Measurements from ENCODE around the gene PROSER2.

The PROSER2 gene

DNA sequence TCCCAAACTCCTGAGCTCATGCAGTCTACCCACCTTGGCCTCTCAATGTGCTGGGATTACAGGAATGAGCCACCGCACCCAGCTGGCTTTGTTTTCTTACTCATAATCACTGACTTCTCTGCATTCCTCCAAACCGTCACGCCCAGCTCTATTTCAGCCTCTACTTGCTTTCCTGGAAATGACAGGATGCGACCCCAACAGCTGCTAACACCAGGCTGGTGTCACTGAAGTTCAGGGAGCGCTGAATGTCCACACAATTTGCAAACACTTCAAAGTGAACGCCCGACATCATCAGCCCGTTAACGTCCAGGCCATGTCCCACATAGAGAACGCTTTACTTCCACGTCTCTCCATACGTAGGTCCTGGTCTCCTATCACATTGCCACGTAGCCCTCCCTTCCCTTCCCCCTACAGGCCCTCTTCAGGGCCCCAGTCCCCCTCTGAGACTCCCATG is 12.8 kb upstream of the PROSER2 start:
- no peak overlapping the region for H3K27ac ChIP-seq (ENCODE audit: low read depth, low read length)
- H3K27me3 ChIP-seq (ENCODE audit: control insufficient read depth, insufficient read depth, low read length) = no peaks in the 10 kb centered on the region
- no peak overlapping the region for H3K9ac ChIP-seq (ENCODE audit: low read length)
- H3K4me1 ChIP-seq (ENCODE audit: control insufficient read depth, insufficient read depth, low read length) = no peaks in the 10 kb centered on the region
- H3K4me3 ChIP-seq (ENCODE audit: low read length) = no peak overlapping the region
- no peaks in the 10 kb centered on the region for H3K36me3 ChIP-seq (ENCODE audit: control insufficient read depth, insufficient read depth, low read length)

DNA sequence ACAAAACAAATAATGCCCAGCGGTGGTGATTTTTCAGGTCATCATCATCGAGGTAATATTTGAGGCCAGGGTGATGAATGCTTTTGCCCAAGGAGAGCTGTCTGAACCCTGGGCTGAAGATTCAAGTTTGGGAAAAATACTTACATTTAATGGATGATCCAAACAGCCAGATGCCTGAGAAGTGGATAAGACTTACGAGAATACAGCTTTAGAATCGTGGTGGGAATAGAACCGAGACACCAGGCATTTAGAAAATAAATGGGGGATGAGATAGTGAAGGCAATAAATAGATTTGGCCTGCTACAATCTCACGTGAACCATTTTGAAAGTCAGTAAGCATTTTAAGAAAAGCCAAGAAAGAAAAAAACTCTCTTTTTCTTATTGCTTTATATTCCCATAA is 12.2 kb upstream of the PROSER2 start:
- H3K36me3 ChIP-seq (ENCODE audit: control insufficient read depth, insufficient read depth, low read length) = no peaks in the 10 kb centered on the region
- no peak overlapping the region for H3K4me3 ChIP-seq (ENCODE audit: low read length)
- no peaks in the 10 kb centered on the region for H3K4me1 ChIP-seq (ENCODE audit: control insufficient read depth, insufficient read depth, low read length)
- H3K27ac ChIP-seq (ENCODE audit: low read depth, low read length) = no peak overlapping the region
- no peaks in the 10 kb centered on the region for H3K27me3 ChIP-seq (ENCODE audit: control insufficient read depth, insufficient read depth, low read length)
- no peak overlapping the region for H3K9ac ChIP-seq (ENCODE audit: low read length)

DNA sequence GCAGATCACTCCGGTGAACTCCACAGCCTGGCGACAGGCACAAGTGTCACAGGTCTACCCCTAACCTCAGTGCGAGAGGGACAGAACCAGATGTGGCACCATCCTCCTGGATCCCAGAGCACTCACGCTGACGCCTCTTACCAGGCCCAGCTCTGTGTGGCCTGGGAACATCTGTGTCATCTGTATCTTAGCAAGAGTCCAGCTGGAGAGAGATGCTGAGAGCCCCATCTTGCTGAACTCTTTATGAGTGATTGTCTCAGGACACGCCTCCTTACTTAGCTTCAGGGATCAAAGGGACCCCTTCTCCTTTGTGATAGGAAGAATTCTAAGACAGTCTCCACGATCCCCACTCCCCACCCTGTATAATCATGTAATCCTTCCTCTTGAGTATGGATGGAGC is 10.0 kb upstream of the PROSER2 start:
- H3K36me3 ChIP-seq (ENCODE audit: control insufficient read depth, insufficient read depth, low read length) = no peaks in the 10 kb centered on the region
- H3K4me1 ChIP-seq (ENCODE audit: control insufficient read depth, insufficient read depth, low read length) = no peaks in the 10 kb centered on the region
- no peak overlapping the region for H3K9ac ChIP-seq (ENCODE audit: low read length)
- H3K27me3 ChIP-seq (ENCODE audit: control insufficient read depth, insufficient read depth, low read length) = no peaks in the 10 kb centered on the region
- no peak overlapping the region for H3K4me3 ChIP-seq (ENCODE audit: low read length)
- H3K27ac ChIP-seq (ENCODE audit: low read depth, low read length) = no peak overlapping the region

DNA sequence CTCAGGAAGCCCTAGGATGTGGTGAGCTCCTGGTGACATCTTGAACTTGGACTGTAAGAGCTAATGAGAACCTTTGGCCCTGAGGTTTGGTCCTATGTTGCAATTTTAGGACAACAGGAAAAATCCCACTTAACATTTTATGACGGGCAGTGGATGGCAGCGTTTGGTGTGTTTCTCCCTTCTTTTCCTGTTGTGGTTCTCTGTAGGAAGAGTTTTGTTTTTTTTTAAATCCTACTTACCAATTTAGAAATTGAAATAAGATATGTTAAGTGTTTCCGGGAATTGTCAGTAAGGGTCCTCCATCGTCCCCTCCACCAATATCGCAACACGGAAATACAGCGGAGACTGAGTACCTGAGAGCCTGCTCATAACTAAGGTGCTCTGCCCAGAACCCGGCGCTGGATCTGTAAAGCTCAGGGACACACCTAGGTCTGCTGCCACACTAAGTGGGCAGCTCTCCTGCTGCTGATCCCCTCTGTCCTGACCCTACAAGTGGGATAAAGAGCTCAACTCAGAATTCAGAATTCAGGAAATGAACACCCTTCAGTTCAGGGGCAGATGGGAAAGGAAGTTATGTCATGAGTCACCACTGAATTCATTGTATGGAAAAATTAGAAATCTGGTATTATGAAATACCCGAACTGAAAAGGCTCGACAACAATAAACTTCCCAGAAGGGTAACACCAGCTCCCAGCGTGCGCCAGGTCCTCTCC is 9.1 kb upstream of the PROSER2 start:
- Histone ChIP-seq H3K36me3 (ENCODE audit: control insufficient read depth, insufficient read depth, low read length) (no peaks in the 10 kb centered on the region), H3K9ac (ENCODE audit: low read length) (no peak overlapping the region), H3K4me1 (ENCODE audit: control insufficient read depth, insufficient read depth, low read length) (no peaks in the 10 kb centered on the region), H3K27me3 (ENCODE audit: control insufficient read depth, insufficient read depth, low read length) (no peaks in the 10 kb centered on the region), H3K4me3 (ENCODE audit: low read length) (no peak overlapping the region), H3K27ac (ENCODE audit: low read depth, low read length) (no peak overlapping the region)

DNA sequence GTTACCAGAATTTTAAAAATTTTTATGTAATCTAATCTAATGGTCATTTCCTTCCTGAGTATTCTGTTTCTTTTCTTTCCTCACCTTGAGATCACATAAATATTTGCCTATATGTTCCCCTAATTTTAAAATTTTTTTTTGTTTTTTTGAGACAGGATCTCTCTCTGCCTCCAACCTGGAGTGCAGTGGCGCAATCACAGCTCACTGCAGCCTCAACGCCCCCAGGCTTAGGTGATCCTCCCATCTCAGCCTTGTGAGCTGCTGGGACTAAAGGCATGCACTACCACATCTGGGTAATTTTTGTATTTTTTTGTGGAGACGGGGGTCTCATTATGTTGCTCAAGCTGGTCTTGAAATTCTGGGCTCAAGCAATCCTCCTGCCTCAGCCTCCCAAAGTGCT is 4.1 kb upstream of the PROSER2 start:
- no peaks in the 10 kb centered on the region for H3K36me3 ChIP-seq (ENCODE audit: control insufficient read depth, insufficient read depth, low read length)
- H3K27me3 ChIP-seq (ENCODE audit: control insufficient read depth, insufficient read depth, low read length) = no peaks in the 10 kb centered on the region

DNA sequence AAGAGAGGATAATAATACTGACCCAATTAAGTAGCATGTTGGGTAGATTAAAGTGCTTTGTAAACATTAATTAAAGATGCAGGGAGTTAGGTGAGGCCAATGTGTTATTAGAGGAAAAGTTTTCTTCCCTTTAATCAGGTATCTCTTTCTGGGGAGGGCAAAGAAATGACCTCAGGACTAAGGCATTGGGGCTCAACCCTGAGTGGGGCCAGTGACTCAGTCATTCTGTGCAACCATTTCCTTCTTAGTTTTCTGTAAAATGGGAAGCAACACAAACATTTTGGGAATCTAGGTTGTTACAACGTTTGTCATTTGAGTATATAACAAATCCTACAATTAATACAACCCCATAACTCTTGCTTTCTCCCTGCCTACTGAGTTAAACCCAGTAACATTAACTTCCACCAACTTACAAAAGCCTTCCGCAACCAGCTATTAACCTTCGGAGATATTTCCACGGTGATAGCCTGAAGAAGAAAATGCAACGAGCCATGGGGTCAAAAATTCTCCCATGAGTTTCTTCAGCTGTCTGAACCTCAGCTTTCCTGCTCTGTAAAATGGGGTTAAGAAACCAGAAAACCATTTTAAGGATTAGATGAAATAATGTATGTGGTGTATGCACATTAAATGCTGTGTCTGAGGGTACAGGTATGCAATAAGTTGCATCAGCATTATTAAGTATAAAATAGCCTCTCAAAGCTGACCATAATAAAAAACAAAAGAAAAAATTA is 965 bp upstream of the PROSER2 start:
- H3K36me3 ChIP-seq (ENCODE audit: control insufficient read depth, insufficient read depth, low read length) = no peaks in the 10 kb centered on the region
- no peaks in the 10 kb centered on the region for H3K4me1 ChIP-seq (ENCODE audit: control insufficient read depth, insufficient read depth, low read length)
- H3K9ac ChIP-seq (ENCODE audit: low read length) = no peak overlapping the region
- no peak overlapping the region for H3K27ac ChIP-seq (ENCODE audit: low read depth, low read length)
- no peak overlapping the region for H3K4me3 ChIP-seq (ENCODE audit: low read length)
- H3K27me3 ChIP-seq (ENCODE audit: control insufficient read depth, insufficient read depth, low read length) = no peaks in the 10 kb centered on the region

More for the DNA sequence above, 4.1 kb upstream of the PROSER2 start:
- Histone ChIP-seq H3K27ac (ENCODE audit: low read depth, low read length) (no peak overlapping the region), H3K4me1 (ENCODE audit: control insufficient read depth, insufficient read depth, low read length) (no peaks in the 10 kb centered on the region), H3K4me3 (ENCODE audit: low read length) (no peak overlapping the region), H3K9ac (ENCODE audit: low read length) (no peak overlapping the region)

DNA sequence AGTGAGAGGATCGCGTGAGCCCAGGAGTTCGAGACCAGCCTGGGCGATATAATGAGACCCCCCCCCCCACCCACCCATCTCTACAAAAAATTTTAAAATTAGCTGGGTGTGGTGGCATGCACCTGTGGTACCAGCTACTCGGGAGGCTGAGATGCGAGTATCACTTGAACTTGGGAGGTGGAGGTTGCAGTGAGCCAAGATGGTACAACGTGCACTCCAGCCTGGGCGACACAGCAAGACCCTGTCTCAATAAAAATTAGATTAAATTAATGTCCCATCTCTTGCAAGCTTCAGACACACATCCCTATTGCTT is 391 bp upstream of the PROSER2 start:
- no peaks in the 10 kb centered on the region for H3K36me3 ChIP-seq (ENCODE audit: control insufficient read depth, insufficient read depth, low read length)
- H3K27ac ChIP-seq (ENCODE audit: low read depth, low read length) = no peak overlapping the region
- no peaks in the 10 kb centered on the region for H3K4me1 ChIP-seq (ENCODE audit: control insufficient read depth, insufficient read depth, low read length)
- no peak overlapping the region for H3K9ac ChIP-seq (ENCODE audit: low read length)
- peak overlapping the region; percentile 51 for H3K4me3 ChIP-seq (ENCODE audit: low read length)
- no peaks in the 10 kb centered on the region for H3K27me3 ChIP-seq (ENCODE audit: control insufficient read depth, insufficient read depth, low read length)

DNA sequence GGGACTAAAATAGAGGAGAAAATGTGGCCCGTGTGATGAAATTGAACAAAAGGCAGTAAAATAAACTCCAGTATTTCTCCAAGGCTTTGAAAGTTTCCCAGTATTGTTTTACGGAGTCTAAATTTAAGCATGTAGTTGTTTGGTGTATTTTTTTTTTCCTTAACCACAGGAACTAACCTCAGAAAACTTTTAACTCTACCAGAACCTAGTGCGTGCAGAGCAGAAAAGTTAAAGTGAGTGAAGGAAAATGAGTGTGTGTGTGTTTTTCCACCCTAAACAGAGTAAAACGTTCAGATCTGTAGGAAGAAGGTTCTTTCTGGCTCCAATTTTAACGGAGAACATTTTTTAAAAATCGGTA is 812 bp downstream of the PROSER2 start:
- no peak overlapping the region for H3K27ac ChIP-seq (ENCODE audit: low read depth, low read length)
- H3K4me3 ChIP-seq (ENCODE audit: low read length) = peak overlapping the region; percentile 51
- H3K27me3 ChIP-seq (ENCODE audit: control insufficient read depth, insufficient read depth, low read length) = no peaks in the 10 kb centered on the region

DNA sequence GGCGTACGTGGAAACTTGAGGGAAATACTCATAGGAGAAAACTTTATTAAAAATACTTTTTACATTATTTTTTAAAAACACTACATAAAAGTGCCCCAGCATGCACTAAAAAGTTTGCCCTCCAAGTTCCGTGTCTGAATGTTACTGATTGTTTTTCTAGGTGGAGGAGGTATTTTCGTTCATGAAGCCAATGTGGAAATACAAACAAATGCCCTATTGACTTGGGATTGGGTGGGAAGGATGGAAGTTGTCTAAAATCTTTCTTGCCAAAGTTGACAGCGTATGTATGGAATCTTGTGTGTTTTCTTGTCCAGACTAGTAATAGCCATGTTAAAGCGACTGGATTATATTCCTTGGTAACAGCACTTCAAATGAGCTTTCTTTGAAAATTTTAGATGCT is 1.2 kb downstream of the PROSER2 start:
- Histone ChIP-seq H3K4me3 (ENCODE audit: low read length) (no peak overlapping the region), H3K36me3 (ENCODE audit: control insufficient read depth, insufficient read depth, low read length) (no peaks in the 10 kb centered on the region), H3K9ac (ENCODE audit: low read length) (no peak overlapping the region), H3K27ac (ENCODE audit: low read depth, low read length) (no peak overlapping the region), H3K4me1 (ENCODE audit: control insufficient read depth, insufficient read depth, low read length) (no peaks in the 10 kb centered on the region), H3K27me3 (ENCODE audit: control insufficient read depth, insufficient read depth, low read length) (no peaks in the 10 kb centered on the region)

More for the DNA sequence above, 812 bp downstream of the PROSER2 start:
- Histone ChIP-seq H3K9ac (ENCODE audit: low read length) (no peak overlapping the region), H3K36me3 (ENCODE audit: control insufficient read depth, insufficient read depth, low read length) (no peaks in the 10 kb centered on the region), H3K4me1 (ENCODE audit: control insufficient read depth, insufficient read depth, low read length) (no peaks in the 10 kb centered on the region)

DNA sequence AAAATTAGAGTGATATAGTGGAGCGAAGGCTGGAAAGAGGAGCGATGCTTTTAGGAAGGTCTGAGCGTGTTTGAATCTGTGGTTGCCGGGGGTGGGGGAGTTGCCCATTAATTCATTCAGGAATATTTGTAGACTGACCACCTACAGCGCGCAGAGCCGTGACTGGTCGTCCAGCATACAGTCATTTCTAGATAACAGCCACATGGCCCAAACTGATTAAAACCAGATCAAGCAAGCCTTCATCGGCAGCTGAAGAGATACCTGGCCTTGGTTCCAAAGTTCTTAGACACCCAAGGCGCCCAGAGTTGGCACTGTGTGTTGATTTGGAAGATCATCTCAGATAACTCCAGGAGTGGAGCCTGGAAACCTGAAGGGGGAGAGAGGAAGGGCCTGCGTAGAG is 1.7 kb downstream of the PROSER2 start:
- no peaks in the 10 kb centered on the region for H3K36me3 ChIP-seq (ENCODE audit: control insufficient read depth, insufficient read depth, low read length)
- no peak overlapping the region for H3K4me3 ChIP-seq (ENCODE audit: low read length)
- no peaks in the 10 kb centered on the region for H3K27me3 ChIP-seq (ENCODE audit: control insufficient read depth, insufficient read depth, low read length)
- H3K4me1 ChIP-seq (ENCODE audit: control insufficient read depth, insufficient read depth, low read length) = no peaks in the 10 kb centered on the region
- no peak overlapping the region for H3K27ac ChIP-seq (ENCODE audit: low read depth, low read length)
- H3K9ac ChIP-seq (ENCODE audit: low read length) = no peak overlapping the region

DNA sequence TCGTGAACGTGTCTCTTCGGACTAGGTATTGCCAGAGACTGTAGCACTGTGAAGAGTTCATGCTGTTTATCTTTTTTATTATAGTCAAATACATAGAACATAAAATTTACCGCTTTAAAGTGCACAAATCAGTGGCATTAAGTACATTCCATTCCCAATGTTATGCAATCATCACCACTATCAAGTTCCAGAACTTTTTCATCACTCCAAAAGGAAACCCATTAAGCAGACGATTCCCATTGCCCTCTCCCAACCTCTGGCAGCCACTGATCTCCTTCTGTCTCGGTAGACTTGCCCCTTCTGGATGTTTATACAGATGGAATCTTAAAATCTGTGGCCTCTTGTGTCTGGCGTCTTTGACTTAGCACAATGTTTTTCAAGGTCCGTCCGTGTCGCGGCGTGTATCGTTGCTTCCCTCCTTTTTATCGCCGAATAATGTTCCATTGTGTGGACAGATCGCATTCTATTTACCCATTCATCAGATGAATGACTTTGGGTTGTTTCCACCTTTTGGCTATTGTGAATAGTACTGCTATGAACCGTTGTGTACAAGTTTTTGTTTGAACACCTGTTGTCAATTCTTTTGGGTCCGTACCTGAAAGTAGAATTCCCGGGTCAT is 2.7 kb downstream of the PROSER2 start:
- no peaks in the 10 kb centered on the region for H3K27me3 ChIP-seq (ENCODE audit: control insufficient read depth, insufficient read depth, low read length)
- H3K27ac ChIP-seq (ENCODE audit: low read depth, low read length) = no peak overlapping the region
- no peak overlapping the region for H3K9ac ChIP-seq (ENCODE audit: low read length)
- H3K4me1 ChIP-seq (ENCODE audit: control insufficient read depth, insufficient read depth, low read length) = no peaks in the 10 kb centered on the region
- no peak overlapping the region for H3K4me3 ChIP-seq (ENCODE audit: low read length)
- no peaks in the 10 kb centered on the region for H3K36me3 ChIP-seq (ENCODE audit: control insufficient read depth, insufficient read depth, low read length)

DNA sequence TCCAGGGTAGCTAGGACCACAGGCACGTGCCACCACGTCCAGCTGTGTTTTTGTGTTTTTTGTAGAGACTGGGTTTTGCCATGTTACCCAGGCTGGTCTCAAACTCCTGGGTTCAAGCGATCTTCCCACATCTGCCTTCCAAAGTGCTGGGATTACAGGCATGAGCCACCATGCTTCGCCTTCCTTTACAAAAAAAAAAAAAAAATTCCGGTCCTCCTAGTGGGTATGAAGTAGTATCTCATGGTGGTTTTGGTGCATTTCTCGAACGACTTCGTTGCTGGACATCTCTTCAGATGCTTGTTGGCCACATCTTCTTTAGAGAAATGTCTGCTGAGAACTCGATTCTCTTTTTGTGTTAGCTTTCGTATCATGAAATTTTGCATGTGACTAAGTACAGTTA is 3.9 kb downstream of the PROSER2 start:
- Histone ChIP-seq H3K4me3 (ENCODE audit: low read length) (no peak overlapping the region), H3K27ac (ENCODE audit: low read depth, low read length) (no peak overlapping the region), H3K4me1 (ENCODE audit: control insufficient read depth, insufficient read depth, low read length) (no peaks in the 10 kb centered on the region), H3K9ac (ENCODE audit: low read length) (no peak overlapping the region), H3K36me3 (ENCODE audit: control insufficient read depth, insufficient read depth, low read length) (no peaks in the 10 kb centered on the region), H3K27me3 (ENCODE audit: control insufficient read depth, insufficient read depth, low read length) (no peaks in the 10 kb centered on the region)

DNA sequence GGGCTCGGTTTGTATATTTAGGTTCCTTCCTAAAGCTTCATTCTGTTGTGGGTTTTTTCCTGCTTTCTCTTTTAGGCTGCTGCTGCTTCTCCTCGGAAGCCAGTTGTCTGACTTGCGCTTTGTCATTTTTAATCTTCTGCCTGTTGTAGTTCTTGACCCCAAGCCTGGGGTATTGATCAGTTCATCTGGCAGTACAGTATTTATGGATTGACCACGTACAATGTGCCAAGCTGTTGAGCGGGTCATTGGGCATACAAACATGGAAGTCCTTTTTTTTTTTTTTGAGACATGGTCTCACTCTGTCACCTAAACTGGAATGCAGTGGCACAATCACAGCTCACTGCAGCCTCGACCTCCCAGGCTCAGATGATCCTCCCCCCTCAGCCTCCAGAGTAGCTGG is 4.3 kb downstream of the PROSER2 start:
- Histone ChIP-seq H3K4me3 (ENCODE audit: low read length) (no peak overlapping the region), H3K36me3 (ENCODE audit: control insufficient read depth, insufficient read depth, low read length) (no peaks in the 10 kb centered on the region), H3K9ac (ENCODE audit: low read length) (no peak overlapping the region), H3K27ac (ENCODE audit: low read depth, low read length) (no peak overlapping the region), H3K27me3 (ENCODE audit: control insufficient read depth, insufficient read depth, low read length) (no peaks in the 10 kb centered on the region), H3K4me1 (ENCODE audit: control insufficient read depth, insufficient read depth, low read length) (no peaks in the 10 kb centered on the region)

Measured in rectal smooth muscle tissue (tissue), 1 donor.